ENCODE measurements around the gene FAM53C. TPM values are rescaled to one million over a fixed set of nuclear protein-coding genes. Genes with fewer than 3 reads are reported as not detected.

The FAM53C gene
- 56.6 TPM in 2 replicates for total RNA-seq
- long read RNA-seq, full-length matches to known transcripts: 8 of 37 reads
- long read RNA-seq, partial matches to known transcripts: 26 of 37 reads
- long read RNA-seq, other reads (novel, unspliced or antisense): 3 of 37 reads

- Mint-ChIP-seq H3K4me3 (ENCODE audit: low read depth) (peak within 1 kb of the TSS; percentile 98), H3K4me1 (ENCODE audit: low read depth) (peaks cover 24% of the 10 kb centered on the region), H3K36me3 (ENCODE audit: insufficient read depth) (peaks cover 4% of the 10 kb centered on the region), H3K9me3 (ENCODE audit: low read depth) (no peaks in the 10 kb centered on the region), H3K27ac (peak within 1 kb of the TSS; percentile 100), H3K27me3 (no peaks in the 10 kb centered on the region)
- peak; percentile 93 for DNase-seq (ENCODE audit: low spot score, unreplicated experiment)
- TF ChIP-seq, protein P1, sequence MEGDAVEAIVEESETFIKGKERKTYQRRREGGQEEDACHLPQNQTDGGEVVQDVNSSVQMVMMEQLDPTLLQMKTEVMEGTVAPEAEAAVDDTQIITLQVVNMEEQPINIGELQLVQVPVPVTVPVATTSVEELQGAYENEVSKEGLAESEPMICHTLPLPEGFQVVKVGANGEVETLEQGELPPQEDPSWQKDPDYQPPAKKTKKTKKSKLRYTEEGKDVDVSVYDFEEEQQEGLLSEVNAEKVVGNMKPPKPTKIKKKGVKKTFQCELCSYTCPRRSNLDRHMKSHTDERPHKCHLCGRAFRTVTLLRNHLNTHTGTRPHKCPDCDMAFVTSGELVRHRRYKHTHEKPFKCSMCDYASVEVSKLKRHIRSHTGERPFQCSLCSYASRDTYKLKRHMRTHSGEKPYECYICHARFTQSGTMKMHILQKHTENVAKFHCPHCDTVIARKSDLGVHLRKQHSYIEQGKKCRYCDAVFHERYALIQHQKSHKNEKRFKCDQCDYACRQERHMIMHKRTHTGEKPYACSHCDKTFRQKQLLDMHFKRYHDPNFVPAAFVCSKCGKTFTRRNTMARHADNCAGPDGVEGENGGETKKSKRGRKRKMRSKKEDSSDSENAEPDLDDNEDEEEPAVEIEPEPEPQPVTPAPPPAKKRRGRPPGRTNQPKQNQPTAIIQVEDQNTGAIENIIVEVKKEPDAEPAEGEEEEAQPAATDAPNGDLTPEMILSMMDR (IDR thresholded peaks at IDR 0.05; ENCODE audit: unreplicated experiment): no peak
Measured at GRCh38 chr5:138337685-138338410, at the start of gene FAM53C. FAM53C (plus strand) TSS chr5:138338266; CDS start chr5:138341336, 3,070 bp downstream.

GRCh38 chr5:138289296-138289695 is 48.8 kb upstream of the FAM53C start:
- H3K27me3 Mint-ChIP-seq: no peaks in the 10 kb centered on the region
- TF ChIP-seq, protein P1 (IDR thresholded peaks at IDR 0.05; ENCODE audit: unreplicated experiment): no peak
- no peak overlapping the region for H3K4me3 Mint-ChIP-seq (ENCODE audit: low read depth)
- no peaks in the 10 kb centered on the region for H3K4me1 Mint-ChIP-seq (ENCODE audit: low read depth)
- DNase-seq (ENCODE audit: low spot score, unreplicated experiment): no peak
- no peak overlapping the region for H3K27ac Mint-ChIP-seq
- no peaks in the 10 kb centered on the region for H3K9me3 Mint-ChIP-seq (ENCODE audit: low read depth)
- H3K36me3 Mint-ChIP-seq (ENCODE audit: insufficient read depth): no peaks in the 10 kb centered on the region

- TF ChIP-seq, protein P1 (IDR thresholded peaks at IDR 0.05; ENCODE audit: unreplicated experiment): no peak
- peaks cover 20% of the 10 kb centered on the region for H3K36me3 Mint-ChIP-seq (ENCODE audit: insufficient read depth)
- DNase-seq (ENCODE audit: low spot score, unreplicated experiment): no peak
- H3K27ac Mint-ChIP-seq: no peak overlapping the region
- H3K4me1 Mint-ChIP-seq (ENCODE audit: low read depth): peaks cover 3% of the 10 kb centered on the region
- no peaks in the 10 kb centered on the region for H3K27me3 Mint-ChIP-seq
- H3K9me3 Mint-ChIP-seq (ENCODE audit: low read depth): peaks cover 7% of the 10 kb centered on the region
- H3K4me3 Mint-ChIP-seq (ENCODE audit: low read depth): no peak overlapping the region
Measured at GRCh38 chr5:138303372-138303771, 34.7 kb upstream of the FAM53C start.

- TF ChIP-seq, protein P1 (IDR thresholded peaks at IDR 0.05; ENCODE audit: unreplicated experiment): no peak
- Mint-ChIP-seq H3K27me3 (no peaks in the 10 kb centered on the region), H3K27ac (no peak overlapping the region), H3K9me3 (ENCODE audit: low read depth) (no peaks in the 10 kb centered on the region), H3K4me3 (ENCODE audit: low read depth) (no peak overlapping the region), H3K4me1 (ENCODE audit: low read depth) (peaks cover 2% of the 10 kb centered on the region), H3K36me3 (ENCODE audit: insufficient read depth) (peaks cover 10% of the 10 kb centered on the region)
- DNase-seq (ENCODE audit: low spot score, unreplicated experiment): no peak
Measured at GRCh38 chr5:138305797-138306196, 32.3 kb upstream of the FAM53C start.

DNA sequence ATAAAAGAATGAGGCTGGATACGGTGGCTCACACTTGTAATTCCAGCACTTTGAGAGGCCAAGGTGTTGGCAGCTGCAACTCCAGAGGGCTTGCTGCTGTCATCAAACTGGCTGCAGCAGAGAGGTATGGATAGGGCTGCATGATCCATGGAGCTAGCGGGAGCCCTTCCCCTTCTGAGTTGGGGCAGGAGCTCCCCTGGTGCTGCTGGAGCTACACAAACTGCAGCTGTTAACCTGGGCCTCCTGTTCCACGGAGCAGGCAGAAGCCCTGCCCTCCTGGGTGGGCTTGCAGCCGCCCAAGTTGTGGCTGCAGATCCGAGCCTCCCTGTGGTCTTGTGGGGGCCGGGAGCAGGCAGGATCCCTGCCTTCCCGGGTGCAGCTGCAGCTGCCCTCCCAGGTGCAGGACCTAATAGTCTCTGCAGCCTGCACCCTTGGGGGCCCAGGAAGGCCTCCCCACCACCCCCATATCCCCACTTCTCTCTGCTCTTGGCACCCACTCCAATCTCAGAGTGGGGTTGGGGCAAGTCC is 22.3 kb upstream of the FAM53C start:
- TF ChIP-seq, protein P1 (IDR thresholded peaks at IDR 0.05; ENCODE audit: unreplicated experiment): no peak
- Mint-ChIP-seq H3K27ac (no peak overlapping the region), H3K36me3 (ENCODE audit: insufficient read depth) (peaks cover 11% of the 10 kb centered on the region), H3K9me3 (ENCODE audit: low read depth) (no peaks in the 10 kb centered on the region), H3K4me3 (ENCODE audit: low read depth) (no peak overlapping the region), H3K27me3 (no peaks in the 10 kb centered on the region), H3K4me1 (ENCODE audit: low read depth) (no peaks in the 10 kb centered on the region)
- DNase-seq (ENCODE audit: low spot score, unreplicated experiment): no peak

All from progenitor cell of endocrine pancreas (in vitro differentiated cells).